Psoas muscle (tissue), 8 donors: ENCODE results near the gene COL18A1. TPM values are rescaled to one million over a fixed set of nuclear protein-coding genes. Genes with fewer than 3 reads are reported as not detected.

Experiments used
- ATAC-seq, 4 donors: fragments of 200-7000 bp; cut with Tn5 transposase; one replicate each; pipeline ENCODE4 v1.9.1; 2020; ENCODE audit warnings: moderate library complexity in 3 of 4, mild to moderate bottlenecking in 2 of 4
- DNase-seq, 2 donors: peaks; one replicate each; pipeline ENCODE4 v3.0.0-alpha.2; 2020
- H3K27ac ChIP-seq: fragments of 200-600 bp; one replicate; pipeline ENCODE4 v1.8.0; 2022
- H3K27me3 ChIP-seq, 3 donors: fragments of 200-600 bp in 1 of 3; one replicate each; pipeline versions ENCODE4 v1.6.1 to v1.8.0; 2013 to 2022; ENCODE audit warnings: low read length in 2 of 3, mild to moderate bottlenecking in 2 of 3, moderate library complexity in 1 of 3; ENCODE audit not compliant: insufficient read depth in 3 of 3
- H3K36me3 ChIP-seq, 2 donors: fragments of 200-600 bp in 1 of 2; one replicate each; pipeline versions ENCODE4 v1.6.1 to v1.8.0; 2013 to 2022; ENCODE audit warnings: low read depth in 1 of 2, mild to moderate bottlenecking in 1 of 2, moderate library complexity in 1 of 2; ENCODE audit not compliant: insufficient read depth in 1 of 2
- H3K4me1 ChIP-seq: fragments of 200-600 bp; one replicate; pipeline ENCODE4 v1.8.0; 2022
- H3K4me3 ChIP-seq: fragments of 200-600 bp; one replicate; pipeline ENCODE4 v1.8.0; 2022; ENCODE audit warnings: mild to moderate bottlenecking
- H3K9me3 ChIP-seq: fragments of 200-600 bp; one replicate; pipeline ENCODE4 v1.8.0; 2022
- CTCF ChIP-seq: fragments of 200-600 bp; IDR thresholded peaks from one replicate; pipeline ENCODE4 v1.8.0; 2022; ENCODE audit warnings: antibody characterized with exemption
- WGBS, 3 donors: extraction: QIAGEN DNeasy Blood & Tissue Kit; methylation state at CpG; one replicate each; pipeline versions ENCODE4 v1.1.6 to v1.1.7; 2013; 5-methylcytosine and 5-hydroxymethylcytosine counted together
- intact Hi-C, 2 donors: fragments of 100-400 bp; cut with DNase I; formaldehyde crosslinking; loops; one replicate each; pipeline versions ENCODE4 v1.11.0 to v1.14.2; 2022
- polyA plus RNA-seq, 3 donors: library from polyadenylated mRNA; stranded (reverse); fragments of 200-250 nt; gene quantifications; one replicate each; pipeline ENCODE4 v1.2.3, GENCODE V29; 2013
- total RNA-seq, 4 donors: library from RNA; stranded (reverse); fragmentation: NEBNext Ultra II Directional in 2 of 4; extraction: Animal tissue kit (Norgen Biotek cat#: 25700) in 2 of 4; gene quantifications; one replicate each; pipeline versions ENCODE4 v1.2.1 to v1.2.4, GENCODE V29; 2021 to 2023
- donor health status: healthy with polysubstance abuse.
- donor health status: DM: no; HTN: no; CAD: no; lungs with moderate emphysema.
- donor health status: Bipolar disorder and iron deficiency.
- donor health status: healthy.
- donor health status: DM: yes; HTN: yes; CAD: no.
- donor health status: DM: no; HTN: no; CAD: no.
- donor health status: DM: no; HTN: no; CAD: no.
- donor health status: DM: yes; HTN: yes; CAD: no.

Gene COL18A1
- total and polyA plus RNA-seq, 7 donors, result 4.8 to 25.3 (median 12.1) TPM

GRCh38 chr21:45496968-45497845, 92.2 kb downstream of the COL18A1 start:
- H3K4me3 ChIP-seq, result no peak overlapping the region
- H3K9me3 ChIP-seq, result no peaks in the 10 kb centered on the region
- H3K27ac ChIP-seq, result no peak overlapping the region
- peak; percentile 11 to 46 for DNase-seq
- WGBS, 3 donors, result 90 to 93% (median 91%) methylated on average over 22 of the region's 22 CpGs
- ATAC-seq, result no peak
- intact Hi-C loops, result no loop called here
- no peak for TF ChIP-seq CTCF
- no peaks in the 10 kb centered on the region for H3K4me1 ChIP-seq
- peaks cover 0 to 5% of the 10 kb centered on the region in 2 donors for H3K36me3 ChIP-seq
- peaks cover 0 to 5% (median 2%) of the 10 kb centered on the region in 3 donors for H3K27me3 ChIP-seq

- intact Hi-C loops, result no loop called here
- Histone ChIP-seq H3K9me3 (no peaks in the 10 kb centered on the region), H3K27me3 (peaks cover 0 to 5% (median 2%) of the 10 kb centered on the region in 3 donors), H3K4me1 (no peaks in the 10 kb centered on the region), H3K4me3 (no peak overlapping the region), H3K27ac (no peak overlapping the region), H3K36me3 (peaks cover 0 to 5% of the 10 kb centered on the region in 2 donors)
- WGBS, 3 donors, result 93 to 96% (median 95%) methylated on average over 35 to 39 of the region's 39 CpGs
- peak; percentile 2 to 31 for DNase-seq
- no peak for ATAC-seq
- TF ChIP-seq CTCF, result no peak
These were observed 93.1 kb downstream of the COL18A1 start for GRCh38 chr21:45497846-45498645.

- intact Hi-C loops, result no loop called here
- no peak for TF ChIP-seq CTCF
- 89 to 95% (median 93%) methylated on average over 9 of the region's 9 CpGs for WGBS, 3 donors
These were observed 93.7 kb downstream of the COL18A1 start for GRCh38 chr21:45498646-45499000.

GRCh38 chr21:45499201-45499750, 94.3 kb downstream of the COL18A1 start:
- TF ChIP-seq CTCF, result no peak
- DNase-seq (peak; percentile 10 to 22), ATAC-seq (no peak)
- Histone ChIP-seq H3K4me3 (no peak overlapping the region), H3K9me3 (no peaks in the 10 kb centered on the region), H3K27me3 (peaks cover 0 to 5% (median 2%) of the 10 kb centered on the region in 3 donors), H3K4me1 (no peaks in the 10 kb centered on the region), H3K36me3 (peaks cover 0 to 5% of the 10 kb centered on the region in 2 donors), H3K27ac (no peak overlapping the region)
- 82 to 89% (median 86%) methylated on average over 25 of the region's 25 CpGs for WGBS, 3 donors
- intact Hi-C loops, result no loop called here

More at GRCh38 chr21:45498646-45499000, 93.7 kb downstream of the COL18A1 start:
- Histone ChIP-seq H3K27me3 (peaks cover 0 to 5% (median 2%) of the 10 kb centered on the region in 3 donors), H3K27ac (no peak overlapping the region), H3K4me1 (no peaks in the 10 kb centered on the region), H3K36me3 (peaks cover 0 to 5% of the 10 kb centered on the region in 2 donors), H3K4me3 (no peak overlapping the region), H3K9me3 (no peaks in the 10 kb centered on the region)
- ATAC-seq (no peak), DNase-seq (peak in 1 of 2 donors; percentile 2)
